Breast epithelium (tissue), 3 donors: ENCODE measurements around the gene WDR70.

ENCODE experiments used
- POLR2A ChIP-seq: fragments of 450-650 bp; IDR thresholded peaks from one replicate; pipeline ENCODE4 v1.6.1; 2016; ENCODE audit warnings: antibody characterized with exemption, mild to moderate bottlenecking, moderate library complexity
- POLR2AphosphoS5 ChIP-seq, 3 donors: sonication (generic); formaldehyde crosslinking; IDR thresholded peaks; one replicate each; pipeline ENCODE4 v1.6.1; 2017; ENCODE audit warnings: antibody characterized with exemption in 3 of 3
- TF ChIP-seq, protein P1 (sequence below), 3 donors: fragments of 450-650 bp; IDR thresholded peaks; one replicate each; pipeline ENCODE4 v1.5.1; 2016 to 2017; ENCODE audit warnings: antibody characterized with exemption in 3 of 3, mild to moderate bottlenecking in 3 of 3, moderate library complexity in 3 of 3

GRCh38 chr5:37514946-37515345, 135.8 kb downstream of the WDR70 start:
- TF ChIP-seq, protein P1, sequence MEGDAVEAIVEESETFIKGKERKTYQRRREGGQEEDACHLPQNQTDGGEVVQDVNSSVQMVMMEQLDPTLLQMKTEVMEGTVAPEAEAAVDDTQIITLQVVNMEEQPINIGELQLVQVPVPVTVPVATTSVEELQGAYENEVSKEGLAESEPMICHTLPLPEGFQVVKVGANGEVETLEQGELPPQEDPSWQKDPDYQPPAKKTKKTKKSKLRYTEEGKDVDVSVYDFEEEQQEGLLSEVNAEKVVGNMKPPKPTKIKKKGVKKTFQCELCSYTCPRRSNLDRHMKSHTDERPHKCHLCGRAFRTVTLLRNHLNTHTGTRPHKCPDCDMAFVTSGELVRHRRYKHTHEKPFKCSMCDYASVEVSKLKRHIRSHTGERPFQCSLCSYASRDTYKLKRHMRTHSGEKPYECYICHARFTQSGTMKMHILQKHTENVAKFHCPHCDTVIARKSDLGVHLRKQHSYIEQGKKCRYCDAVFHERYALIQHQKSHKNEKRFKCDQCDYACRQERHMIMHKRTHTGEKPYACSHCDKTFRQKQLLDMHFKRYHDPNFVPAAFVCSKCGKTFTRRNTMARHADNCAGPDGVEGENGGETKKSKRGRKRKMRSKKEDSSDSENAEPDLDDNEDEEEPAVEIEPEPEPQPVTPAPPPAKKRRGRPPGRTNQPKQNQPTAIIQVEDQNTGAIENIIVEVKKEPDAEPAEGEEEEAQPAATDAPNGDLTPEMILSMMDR (IDR thresholded peaks at IDR 0.05) = no peak
- no peak for TF ChIP-seq POLR2A
- TF ChIP-seq POLR2AphosphoS5 (IDR thresholded peaks at IDR 0.05) = no peak
